Measurements from ENCODE around the gene PAQR9.

Gene PAQR9

DNA sequence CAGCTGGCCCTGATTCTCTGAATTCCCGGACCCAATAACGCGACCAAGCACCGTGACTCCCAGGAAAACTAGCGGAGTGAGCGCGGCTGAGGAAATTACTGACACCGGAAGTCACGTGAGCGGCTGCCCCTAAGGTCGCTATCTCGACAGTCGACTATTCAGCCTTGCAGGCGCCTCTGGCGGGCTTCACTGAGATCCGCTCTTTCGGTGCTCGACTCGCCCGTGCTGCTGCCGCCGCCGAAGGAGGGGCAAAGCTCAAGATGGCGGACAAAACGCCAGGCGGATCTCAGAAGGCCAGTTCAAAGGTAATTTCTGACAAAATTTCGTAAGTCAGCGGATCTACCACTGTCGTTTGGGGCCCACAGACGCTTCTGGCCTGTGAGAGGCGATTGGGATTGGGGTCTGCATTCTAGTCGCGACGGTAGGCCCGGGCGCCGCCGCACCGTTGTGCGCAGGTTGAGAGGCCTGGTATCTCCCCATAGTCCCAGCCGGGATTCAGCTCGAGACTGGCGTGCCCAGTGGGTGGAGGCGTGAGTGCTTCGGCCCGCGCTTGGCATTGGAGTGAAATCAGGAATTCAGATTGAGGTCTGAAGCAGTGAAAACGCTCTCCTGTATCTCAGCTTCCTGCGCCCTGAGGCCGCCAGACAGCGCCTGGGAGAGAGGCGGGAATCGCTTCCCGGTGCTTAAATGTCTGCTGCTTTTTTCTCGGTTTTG is 38.1 kb upstream of the PAQR9 start, which contains the start of gene U2SURP:
TSS of gene U2SURP (plus strand) at position 202 of the 714 bp plus-strand sequence. CDS start at position 261, 59 bp downstream.
- Histone ChIP-seq H3F3A (ENCODE audit: insufficient read depth, low read length) (no peaks in the 10 kb centered on the region), H3K4me1 (ENCODE audit: insufficient read depth, low read length, severe bottlenecking) (peaks cover 48% of the 10 kb centered on the region), H3K36me3 (ENCODE audit: insufficient read depth, low read length) (peaks cover 7% of the 10 kb centered on the region; the same call in 1 of the 2 replicates), H3K27ac (ENCODE audit: low read depth, low read length, poor library complexity, severe bottlenecking) (peak within 1 kb of the TSS; percentile 74), H3K27me3 (ENCODE audit: insufficient read depth, low read length) (no peaks in the 10 kb centered on the region), H3K79me2 (ENCODE audit: insufficient read depth, low read length) (peaks cover 49% of the 10 kb centered on the region), H3K9me3 (ENCODE audit: low read length) (no peaks in the 10 kb centered on the region), H4K20me1 (ENCODE audit: insufficient read depth, low read length) (peaks cover 8% of the 10 kb centered on the region; the same call in 1 of the 2 replicates), H3K9me2 (ENCODE audit: low read depth, low read length) (no peaks in the 10 kb centered on the region), H3K4me3 (ENCODE audit: low read depth, low read length, poor library complexity, severe bottlenecking) (peak within 1 kb of the TSS; percentile 79), H2AFZ (ENCODE audit: low read length) (peak within 1 kb of the TSS; percentile 72), H3K4me2 (ENCODE audit: low read length) (peak within 1 kb of the TSS; percentile 95), H3K9ac (ENCODE audit: low read length) (peak within 1 kb of the TSS; percentile 82)
- TF ChIP-seq EZH2 (IDR thresholded peaks at IDR 0.05; ENCODE audit: borderline replicate concordance, low read length) = no peak
- TF ChIP-seq, protein P1, sequence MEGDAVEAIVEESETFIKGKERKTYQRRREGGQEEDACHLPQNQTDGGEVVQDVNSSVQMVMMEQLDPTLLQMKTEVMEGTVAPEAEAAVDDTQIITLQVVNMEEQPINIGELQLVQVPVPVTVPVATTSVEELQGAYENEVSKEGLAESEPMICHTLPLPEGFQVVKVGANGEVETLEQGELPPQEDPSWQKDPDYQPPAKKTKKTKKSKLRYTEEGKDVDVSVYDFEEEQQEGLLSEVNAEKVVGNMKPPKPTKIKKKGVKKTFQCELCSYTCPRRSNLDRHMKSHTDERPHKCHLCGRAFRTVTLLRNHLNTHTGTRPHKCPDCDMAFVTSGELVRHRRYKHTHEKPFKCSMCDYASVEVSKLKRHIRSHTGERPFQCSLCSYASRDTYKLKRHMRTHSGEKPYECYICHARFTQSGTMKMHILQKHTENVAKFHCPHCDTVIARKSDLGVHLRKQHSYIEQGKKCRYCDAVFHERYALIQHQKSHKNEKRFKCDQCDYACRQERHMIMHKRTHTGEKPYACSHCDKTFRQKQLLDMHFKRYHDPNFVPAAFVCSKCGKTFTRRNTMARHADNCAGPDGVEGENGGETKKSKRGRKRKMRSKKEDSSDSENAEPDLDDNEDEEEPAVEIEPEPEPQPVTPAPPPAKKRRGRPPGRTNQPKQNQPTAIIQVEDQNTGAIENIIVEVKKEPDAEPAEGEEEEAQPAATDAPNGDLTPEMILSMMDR (IDR thresholded peaks at IDR 0.05; ENCODE audit: low read length) = no peak

DNA sequence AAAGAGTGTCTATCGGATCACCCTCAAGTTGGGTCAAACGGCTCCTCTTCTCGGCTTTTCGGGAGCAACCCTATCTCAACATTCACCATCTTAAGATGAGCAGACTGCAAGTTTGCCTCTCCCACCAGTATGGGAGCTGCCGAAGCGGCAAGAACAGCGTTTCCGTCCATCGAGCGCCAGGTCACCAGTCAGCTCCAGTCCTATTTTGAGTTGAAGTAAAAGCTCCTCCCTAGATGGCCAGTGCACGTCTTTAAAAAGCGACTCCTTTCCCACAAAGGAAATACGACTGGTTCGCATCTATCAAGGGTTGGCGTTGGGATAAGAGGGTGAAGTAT is 37.5 kb upstream of the PAQR9 start:
- peak overlapping the region; percentile 93 for H3K4me2 ChIP-seq (ENCODE audit: low read length)
- peak overlapping the region; percentile 74 for H3K27ac ChIP-seq (ENCODE audit: low read depth, low read length, poor library complexity, severe bottlenecking)
- peak overlapping the region; percentile 82 for H3K9ac ChIP-seq (ENCODE audit: low read length)
- TF ChIP-seq EZH2 (IDR thresholded peaks at IDR 0.05; ENCODE audit: borderline replicate concordance, low read length) = no peak
- TF ChIP-seq, protein P1 (IDR thresholded peaks at IDR 0.05; ENCODE audit: low read length) = no peak
- no peaks in the 10 kb centered on the region for H3F3A ChIP-seq (ENCODE audit: insufficient read depth, low read length)
- peaks cover 47% of the 10 kb centered on the region for H3K4me1 ChIP-seq (ENCODE audit: insufficient read depth, low read length, severe bottlenecking)
- peak overlapping the region; percentile 72 for H2AFZ ChIP-seq (ENCODE audit: low read length)
- H3K36me3 ChIP-seq (ENCODE audit: insufficient read depth, low read length) = peaks cover 7% of the 10 kb centered on the region; the same call in 1 of the 2 replicates
- no peaks in the 10 kb centered on the region for H3K27me3 ChIP-seq (ENCODE audit: insufficient read depth, low read length)
- no peaks in the 10 kb centered on the region for H3K9me3 ChIP-seq (ENCODE audit: low read length)
- H3K79me2 ChIP-seq (ENCODE audit: insufficient read depth, low read length) = peaks cover 44% of the 10 kb centered on the region
- peaks cover 8% of the 10 kb centered on the region; the same call in 1 of the 2 replicates for H4K20me1 ChIP-seq (ENCODE audit: insufficient read depth, low read length)
- no peaks in the 10 kb centered on the region for H3K9me2 ChIP-seq (ENCODE audit: low read depth, low read length)
- H3K4me3 ChIP-seq (ENCODE audit: low read depth, low read length, poor library complexity, severe bottlenecking) = peak overlapping the region; percentile 79

DNA sequence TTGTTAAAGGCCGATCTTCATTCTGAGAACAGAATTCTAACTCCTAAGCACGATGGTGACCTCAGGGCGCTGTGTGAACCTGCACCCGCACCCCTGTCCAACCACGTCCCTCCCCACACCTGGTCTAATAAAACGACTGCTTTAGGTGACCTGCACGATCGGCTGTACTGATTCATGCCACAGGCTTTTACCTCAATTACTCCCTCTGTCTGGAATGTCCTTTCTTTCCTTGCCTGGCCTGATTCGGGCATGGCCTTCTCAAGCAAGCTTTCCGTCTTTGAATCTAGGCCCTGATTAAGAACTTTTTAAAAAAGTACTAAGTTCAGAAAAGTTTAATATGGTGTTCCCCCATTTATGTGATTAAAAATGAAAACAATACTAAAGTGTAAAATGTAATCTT is 37.1 kb upstream of the PAQR9 start:
- Histone ChIP-seq H3F3A (ENCODE audit: insufficient read depth, low read length) (no peaks in the 10 kb centered on the region), H3K9me2 (ENCODE audit: low read depth, low read length) (no peaks in the 10 kb centered on the region), H3K9ac (ENCODE audit: low read length) (peak overlapping the region; percentile 82), H4K20me1 (ENCODE audit: insufficient read depth, low read length) (peaks cover 4% of the 10 kb centered on the region; the same call in 1 of the 2 replicates), H3K4me1 (ENCODE audit: insufficient read depth, low read length, severe bottlenecking) (peaks cover 43% of the 10 kb centered on the region), H3K4me3 (ENCODE audit: low read depth, low read length, poor library complexity, severe bottlenecking) (peak overlapping the region; percentile 79), H3K27ac (ENCODE audit: low read depth, low read length, poor library complexity, severe bottlenecking) (peak overlapping the region; percentile 74), H3K27me3 (ENCODE audit: insufficient read depth, low read length) (no peaks in the 10 kb centered on the region), H3K36me3 (ENCODE audit: insufficient read depth, low read length) (peaks cover 6% of the 10 kb centered on the region; the same call in 1 of the 2 replicates), H3K79me2 (ENCODE audit: insufficient read depth, low read length) (peaks cover 39% of the 10 kb centered on the region), H3K4me2 (ENCODE audit: low read length) (peak overlapping the region; percentile 93), H3K9me3 (ENCODE audit: low read length) (no peaks in the 10 kb centered on the region), H2AFZ (ENCODE audit: low read length) (peak overlapping the region; percentile 72)
- TF ChIP-seq, protein P1 (IDR thresholded peaks at IDR 0.05; ENCODE audit: low read length) = no peak
- no peak for TF ChIP-seq EZH2 (IDR thresholded peaks at IDR 0.05; ENCODE audit: borderline replicate concordance, low read length)
